B cell (primary cell): ENCODE results near the gene LATS1. TPM values are rescaled to one million over a fixed set of nuclear protein-coding genes. Genes with fewer than 3 reads are reported as not detected.

ENCODE experiments used
- ATAC-seq: fragments of 200-7000 bp; cut with Tn5 transposase; one replicate; pipeline ENCODE4 v1.10.0; 2021; ENCODE audit warnings: low read depth, mild to moderate bottlenecking, moderate number of reproducible peaks, moderate library complexity
- CTCF ChIA-PET: fragments of 350-600 bp; sonication (Branson Sonifier 250); formaldehyde crosslinking; loops from one replicate; lab custom pipeline; 2021; ENCODE audit warnings: antibody characterized with exemption, inconsistent platforms; lab: Charles Lee
- POLR2A ChIA-PET: fragments of 350-600 bp; sonication (Branson Sonifier 250); formaldehyde crosslinking; loops from one replicate; lab custom pipeline; 2021; ENCODE audit warnings: antibody characterized with exemption; lab: Charles Lee
- DNase-seq: peaks from one replicate; pipeline ENCODE4 v3.0.0; 2013
- H2AFZ ChIP-seq: 2 replicates; pipeline ENCODE4 v1.6.1; 2012; ENCODE audit warnings: mild to moderate bottlenecking, low read depth, low read length; ENCODE audit not compliant: insufficient read depth, poor library complexity, severe bottlenecking
- H3K27ac ChIP-seq, 2 donors: 1 replicate in 1 of 2; 2 replicates in 1 of 2; pipeline ENCODE4 v1.5.1; 2012 to 2013; ENCODE audit warnings: low read length in 2 of 2, mild to moderate bottlenecking in 2 of 2, moderate library complexity in 1 of 2
- H3K27me3 ChIP-seq, 4 experiments: fragments of 200-600 bp in 1 of 4; sonication (generic) in 1 of 4; replicated peaks in 1 of 4; 1 replicate in 2 of 4; 2 replicates in 2 of 4; pipeline versions ENCODE4 v1.6.1 to v1.7.0; 2013 to 2016; ENCODE audit warnings: low read length in 3 of 4, mild to moderate bottlenecking in 2 of 4, mixed read lengths in 1 of 4, moderate library complexity in 1 of 4; ENCODE audit not compliant: insufficient read depth in 4 of 4, control insufficient read depth in 3 of 4; ENCODE audit errors: control extremely low read depth in 1 of 4
- H3K36me3 ChIP-seq, 2 experiments: replicated peaks in 1 of 2; 1 replicate in 1 of 2; 2 replicates in 1 of 2; pipeline versions ENCODE4 v1.6.1 to v1.7.1; 2013; ENCODE audit warnings: low read length in 1 of 2; ENCODE audit not compliant: insufficient read depth in 2 of 2, control insufficient read depth in 1 of 2; ENCODE audit errors: control extremely low read depth in 1 of 2, extremely low read depth in 1 of 2
- H3K4me1 ChIP-seq, 2 donors: fragments of 200-600 bp in 1 of 2; sonication (generic) in 1 of 2; 1 replicate in 1 of 2; 2 replicates in 1 of 2; pipeline versions ENCODE4 v1.5.1 to v1.6.1; 2013 to 2017; ENCODE audit warnings: low read length in 2 of 2; ENCODE audit not compliant: control insufficient read depth in 2 of 2, insufficient read depth in 2 of 2
- H3K4me2 ChIP-seq: replicated peaks from 2 replicates; pipeline ENCODE3; 2012; ENCODE audit warnings: mild to moderate bottlenecking, low read depth, low read length; ENCODE audit not compliant: poor library complexity, severe bottlenecking
- H3K4me3 ChIP-seq, 5 experiments: fragments of 200-600 bp in 1 of 5; sonication (generic) in 1 of 5; 1 replicate in 3 of 5; 2 replicates in 2 of 5; pipeline versions ENCODE4 v1.5.1 to v1.7.0; 2011 to 2016; ENCODE audit warnings: low read length in 4 of 5, mild to moderate bottlenecking in 4 of 5, low read depth in 2 of 5, control low read depth in 1 of 5, moderate library complexity in 1 of 5; ENCODE audit not compliant: insufficient read depth in 1 of 5; ENCODE audit errors: control extremely low read depth in 1 of 5, extremely low read depth in 1 of 5
- H3K79me2 ChIP-seq: fragments of 200-600 bp; sonication (generic); one replicate; pipeline ENCODE4 v1.6.0; 2016; ENCODE audit warnings: low read length; ENCODE audit not compliant: control insufficient read depth, insufficient read depth
- H3K9ac ChIP-seq: fragments of 200-600 bp; sonication (generic); 2 replicates; pipeline ENCODE4 v1.6.1; 2017; ENCODE audit warnings: mild to moderate bottlenecking, low read length, moderate library complexity
- H3K9me3 ChIP-seq, 3 donors: one replicate each; pipeline versions ENCODE4 v1.6.1 to v1.7.1; 2013; ENCODE audit warnings: low read length in 2 of 3; ENCODE audit not compliant: control insufficient read depth in 2 of 3, insufficient read depth in 1 of 3; ENCODE audit errors: control extremely low read depth in 1 of 3
- H4K20me1 ChIP-seq: 2 replicates; pipeline ENCODE4 v1.6.0; 2012; ENCODE audit warnings: mild to moderate bottlenecking, low read length; ENCODE audit not compliant: insufficient read depth, control insufficient read depth, poor library complexity, severe bottlenecking
- H3K27ac Mint-ChIP-seq: one replicate; pipeline ENCODE4 v1.8.0; 2021; ENCODE audit warnings: mixed read lengths
- H3K27me3 Mint-ChIP-seq: one replicate; pipeline ENCODE4 v1.8.0; 2021; ENCODE audit warnings: mixed read lengths
- H3K4me1 Mint-ChIP-seq: one replicate; pipeline ENCODE4 v1.8.0; 2021; ENCODE audit warnings: mixed read lengths
- H3K4me3 Mint-ChIP-seq: one replicate; pipeline ENCODE4 v1.8.0; 2021; ENCODE audit warnings: mixed read lengths
- H3K9me3 Mint-ChIP-seq: one replicate; pipeline ENCODE4 v1.8.0; 2022; ENCODE audit warnings: mixed read lengths; ENCODE audit not compliant: insufficient read depth
- EZH2 ChIP-seq: IDR thresholded peaks from 2 replicates; pipeline ENCODE4 v1.6.1; 2012; ENCODE audit warnings: borderline replicate concordance, low read depth, mild to moderate bottlenecking, moderate library complexity, low read length; ENCODE audit not compliant: insufficient read depth, poor library complexity, severe bottlenecking
- WGBS: methylation state at CpG from one replicate; pipeline ENCODE4 v1.1.5; 2013; ENCODE audit warnings: missing lambda C conversion rate; ENCODE audit not compliant: insufficient coverage; 5-methylcytosine and 5-hydroxymethylcytosine counted together
- intact Hi-C: fragments of 100-400 bp; cut with micrococcal nuclease; formaldehyde crosslinking; loops from one replicate; pipeline ENCODE4 v1.10.0; 2022
- polyA plus RNA-seq: library from polyadenylated mRNA; depleted of rRNA; stranded (reverse); fragments of >200 nt; gene quantifications from 2 replicates; pipeline ENCODE4 v1.2.3, GENCODE V29; 2012
- total RNA-seq, 2 donors: library from RNA; stranded (reverse); fragments of 120-200 nt in 1 of 2; gene quantifications; 1 replicate in 1 of 2; 2 replicates in 1 of 2; pipeline versions ENCODE4 v1.2.3 to v1.2.4, GENCODE V29; 2013 to 2022
- TF ChIP-seq, protein P1 (sequence below): fragments of 200-600 bp; IDR thresholded peaks from one replicate; pipeline ENCODE4 v1.8.0; 2022; ENCODE audit warnings: antibody characterized with exemption, mild to moderate bottlenecking

LATS1 gene
- total and polyA plus RNA-seq, 2 donors (not counting 1 experiment from before 2014, with no cell fraction given), result 11.6 to 48.0 TPM

DNA sequence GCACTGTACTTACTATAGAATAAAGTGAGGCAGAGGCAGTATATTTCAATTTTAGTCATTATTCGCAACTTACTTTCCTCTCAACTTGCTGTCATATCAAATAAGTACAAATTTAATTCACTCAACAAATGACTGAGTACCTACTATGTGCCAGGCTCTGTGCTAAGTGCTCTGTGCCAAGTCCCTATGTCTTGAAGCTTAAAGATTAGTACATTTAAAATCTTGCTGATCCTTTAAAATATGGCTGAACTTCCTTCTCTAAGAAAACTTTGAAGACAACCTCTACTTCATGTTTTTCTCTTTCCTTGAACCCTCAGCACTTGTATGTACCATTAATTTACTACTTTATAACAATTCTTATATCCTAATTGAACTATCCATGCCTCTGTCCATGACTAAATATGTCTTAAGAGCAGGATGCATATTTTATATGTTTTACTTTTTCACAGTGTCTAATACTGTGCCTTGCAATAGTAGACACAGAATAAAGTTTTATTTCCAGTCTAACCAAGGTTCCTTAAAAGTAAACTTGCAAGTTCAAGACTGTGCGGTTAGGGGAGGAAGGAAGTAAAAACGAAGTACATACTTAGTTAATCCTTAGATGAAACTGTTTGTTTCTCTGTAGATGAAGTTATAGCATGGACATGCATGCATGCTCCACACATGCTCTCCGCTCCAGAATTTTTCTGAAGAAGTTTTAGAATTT, 10.0 kb upstream of the LATS1 start:
- no peak overlapping the region for H3K27ac Mint-ChIP-seq
- intact Hi-C loops, result no loop called here
- no peak for DNase-seq

DNA sequence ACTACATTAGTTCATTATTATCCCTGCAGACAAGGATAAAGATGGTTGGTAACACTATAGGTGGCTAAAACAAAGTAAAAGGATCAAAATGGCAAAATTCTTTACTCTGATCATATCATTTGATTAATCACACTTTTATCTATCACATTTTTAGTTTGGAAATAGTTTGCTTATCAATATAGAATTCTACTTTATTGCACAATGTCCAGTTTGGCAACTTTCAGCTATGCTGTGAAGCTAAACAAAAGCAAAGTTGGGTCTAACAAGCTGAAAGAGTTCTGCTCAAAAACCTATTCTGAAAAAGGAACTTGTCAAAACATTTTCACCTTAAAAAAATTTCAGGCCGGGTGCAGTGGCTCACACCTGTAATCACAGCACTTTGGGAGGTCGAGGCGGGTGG, 7.9 kb upstream of the LATS1 start:
- ATAC-seq, result no peak
- Histone ChIP-seq H2AFZ (no peak overlapping the region), H3K4me3 (no peak overlapping the region), H3K9me3 (no peaks in the 10 kb centered on the region), H3K4me1 (peaks cover 8 to 11% of the 10 kb centered on the region in 2 donors), H4K20me1 (no peaks in the 10 kb centered on the region), H3K9ac (no peak overlapping the region), H3K27me3 (no peaks in the 10 kb centered on the region), H3K79me2 (no peaks in the 10 kb centered on the region), H3K36me3 (peaks cover 6 to 39% of the 10 kb centered on the region in 2 experiments), H3K27ac (no peak overlapping the region), H3K4me2 (no peak overlapping the region)
- ChIA-PET CTCF (interaction anchor here (0.7 to 1.3 kb wide), 2 partner anchors 17 to 223 kb away, joined by 4 to 5 read pairs; no protein-coding TSS in a partner anchor), POLR2A (no interaction called here)
- TF ChIP-seq, protein P1, sequence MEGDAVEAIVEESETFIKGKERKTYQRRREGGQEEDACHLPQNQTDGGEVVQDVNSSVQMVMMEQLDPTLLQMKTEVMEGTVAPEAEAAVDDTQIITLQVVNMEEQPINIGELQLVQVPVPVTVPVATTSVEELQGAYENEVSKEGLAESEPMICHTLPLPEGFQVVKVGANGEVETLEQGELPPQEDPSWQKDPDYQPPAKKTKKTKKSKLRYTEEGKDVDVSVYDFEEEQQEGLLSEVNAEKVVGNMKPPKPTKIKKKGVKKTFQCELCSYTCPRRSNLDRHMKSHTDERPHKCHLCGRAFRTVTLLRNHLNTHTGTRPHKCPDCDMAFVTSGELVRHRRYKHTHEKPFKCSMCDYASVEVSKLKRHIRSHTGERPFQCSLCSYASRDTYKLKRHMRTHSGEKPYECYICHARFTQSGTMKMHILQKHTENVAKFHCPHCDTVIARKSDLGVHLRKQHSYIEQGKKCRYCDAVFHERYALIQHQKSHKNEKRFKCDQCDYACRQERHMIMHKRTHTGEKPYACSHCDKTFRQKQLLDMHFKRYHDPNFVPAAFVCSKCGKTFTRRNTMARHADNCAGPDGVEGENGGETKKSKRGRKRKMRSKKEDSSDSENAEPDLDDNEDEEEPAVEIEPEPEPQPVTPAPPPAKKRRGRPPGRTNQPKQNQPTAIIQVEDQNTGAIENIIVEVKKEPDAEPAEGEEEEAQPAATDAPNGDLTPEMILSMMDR, result no peak
- TF ChIP-seq EZH2, result no peak
- H3K9me3 Mint-ChIP-seq, result no peaks in the 10 kb centered on the region
- H3K27me3 Mint-ChIP-seq, result no peaks in the 10 kb centered on the region
- no peak for DNase-seq
- intact Hi-C loops, result no loop called here
- peaks cover 8% of the 10 kb centered on the region for H3K4me1 Mint-ChIP-seq
- WGBS, result 86% methylated on average over 1 of the region's 3 CpGs
- no peak overlapping the region for H3K4me3 Mint-ChIP-seq
- H3K27ac Mint-ChIP-seq, result no peak overlapping the region

More for the DNA sequence above, 10.0 kb upstream of the LATS1 start:
- Histone ChIP-seq H3K79me2 (no peaks in the 10 kb centered on the region), H3K9ac (no peak overlapping the region), H3K4me2 (peak overlapping the region; percentile 23), H4K20me1 (no peaks in the 10 kb centered on the region), H3K27ac (peak overlapping the region in 1 of 2 donors; percentile 56), H3K4me3 (no peak overlapping the region), H3K27me3 (no peaks in the 10 kb centered on the region), H3K9me3 (no peaks in the 10 kb centered on the region), H2AFZ (no peak overlapping the region), H3K36me3 (peaks cover 3 to 42% of the 10 kb centered on the region in 2 experiments), H3K4me1 (peaks cover 8 to 11% of the 10 kb centered on the region in 2 donors)
- TF ChIP-seq EZH2, result no peak
- TF ChIP-seq, protein P1, result no peak
- CTCF ChIA-PET, result interaction anchor here (1.3 kb wide), 1 partner anchor 11 kb away, joined by 3 read pairs; the partner anchor contains the start of gene LATS1
- H3K27me3 Mint-ChIP-seq, result no peaks in the 10 kb centered on the region
- no peak overlapping the region for H3K4me3 Mint-ChIP-seq
- no peaks in the 10 kb centered on the region for H3K9me3 Mint-ChIP-seq
- WGBS, result no CpG with 5 or more reads among the region's 4 CpGs
- ATAC-seq, result no peak
- H3K4me1 Mint-ChIP-seq, result peaks cover 8% of the 10 kb centered on the region
- POLR2A ChIA-PET, result no interaction called here
